Liver (tissue), 9 donors: Measurements from ENCODE around the gene PLCL1. TPM values are rescaled to one million over a fixed set of nuclear protein-coding genes. Genes with fewer than 3 reads are reported as not detected.

Experiments used
- DNase-seq: peaks from one replicate; pipeline ENCODE4 v3.0.0-alpha.2; 2017; ENCODE audit warnings: low spot score
- H3K27ac ChIP-seq, 2 donors: one replicate each; pipeline ENCODE4 v1.7.0; 2013; ENCODE audit warnings: inconsistent platforms in 2 of 2, low read length in 2 of 2, control low read depth in 1 of 2, low read depth in 1 of 2, mild to moderate bottlenecking in 1 of 2
- H3K27me3 ChIP-seq, 4 donors: one replicate each; pipeline versions ENCODE4 v1.6.1 to v1.7.0; 2013; ENCODE audit warnings: low read length in 3 of 4, inconsistent platforms in 1 of 4, mild to moderate bottlenecking in 1 of 4, moderate library complexity in 1 of 4; ENCODE audit not compliant: control insufficient read depth in 4 of 4, insufficient read depth in 4 of 4
- H3K36me3 ChIP-seq, 4 donors: one replicate each; pipeline versions ENCODE4 v1.6.1 to v1.7.0; 2013; ENCODE audit warnings: low read length in 3 of 4, mild to moderate bottlenecking in 3 of 4, low read depth in 1 of 4, moderate library complexity in 1 of 4; ENCODE audit not compliant: control insufficient read depth in 4 of 4, insufficient read depth in 3 of 4
- H3K4me1 ChIP-seq, 4 donors: one replicate each; pipeline versions ENCODE4 v1.6.1 to v1.7.0; 2013; ENCODE audit warnings: low read length in 3 of 4, mild to moderate bottlenecking in 3 of 4, moderate library complexity in 1 of 4; ENCODE audit not compliant: control insufficient read depth in 4 of 4, insufficient read depth in 4 of 4
- H3K4me3 ChIP-seq, 3 donors: one replicate each; pipeline versions ENCODE4 v1.6.1 to v1.7.0; 2013; ENCODE audit warnings: low read length in 3 of 3, control low read depth in 1 of 3, low read depth in 1 of 3, mild to moderate bottlenecking in 1 of 3
- H3K9ac ChIP-seq, 2 donors: one replicate each; pipeline ENCODE4 v1.7.0; 2013; ENCODE audit warnings: low read length in 2 of 2, mild to moderate bottlenecking in 2 of 2, moderate library complexity in 2 of 2, control low read depth in 1 of 2, low read depth in 1 of 2
- H3K9me3 ChIP-seq, 4 donors: one replicate each; pipeline versions ENCODE4 v1.6.1 to v1.7.0; 2013; ENCODE audit warnings: low read length in 3 of 4; ENCODE audit not compliant: control insufficient read depth in 4 of 4
- ATF3 ChIP-seq: IDR thresholded peaks from 2 replicates; pipeline ENCODE4 v1.6.1; 2016; ENCODE audit warnings: antibody characterized with exemption
- CTCF ChIP-seq: fragments of 150-350 bp; IDR thresholded peaks from 2 replicates; pipeline ENCODE4 v1.5.1; 2017; ENCODE audit warnings: improper control_type of control experiment, low read depth, low read length; ENCODE audit not compliant: missing input control
- EGR1 ChIP-seq, 2 donors: IDR thresholded peaks; 2 replicates each; pipeline ENCODE4 v1.6.1; 2016 to 2018; ENCODE audit warnings: antibody characterized with exemption in 2 of 2, low read depth in 2 of 2
- FOXA1 ChIP-seq: IDR thresholded peaks from 2 replicates; pipeline ENCODE4 v1.6.1; 2016; ENCODE audit warnings: antibody characterized with exemption
- GABPA ChIP-seq, 2 donors: IDR thresholded peaks in 1 of 2; conservative IDR thresholded peaks in 1 of 2; 2 replicates each; pipeline ENCODE4 v1.6.1; 2016; ENCODE audit warnings: antibody characterized with exemption in 2 of 2, mild to moderate bottlenecking in 1 of 2, moderate library complexity in 1 of 2
- HNF4A ChIP-seq, 2 donors: conservative IDR thresholded peaks; 2 replicates each; pipeline ENCODE4 v1.6.1; 2016; ENCODE audit warnings: antibody characterized with exemption in 2 of 2, mild to moderate bottlenecking in 2 of 2
- HNF4G ChIP-seq: IDR thresholded peaks from 2 replicates; pipeline ENCODE4 v1.6.1; 2016; ENCODE audit warnings: antibody characterized with exemption
- JUND ChIP-seq, 2 donors: IDR thresholded peaks; 2 replicates each; pipeline ENCODE4 v1.6.1; 2016; ENCODE audit warnings: antibody characterized with exemption in 2 of 2
- MAX ChIP-seq: IDR thresholded peaks from 2 replicates; pipeline ENCODE4 v1.6.1; 2016; ENCODE audit warnings: antibody characterized with exemption
- NR2F2 ChIP-seq: IDR thresholded peaks from 2 replicates; pipeline ENCODE4 v1.6.1; 2016; ENCODE audit warnings: antibody characterized with exemption
- RAD21 ChIP-seq, 2 donors: IDR thresholded peaks; 2 replicates each; pipeline ENCODE4 v1.6.1; 2016; ENCODE audit warnings: antibody characterized with exemption in 2 of 2, mild to moderate bottlenecking in 2 of 2
- RXRA ChIP-seq, 2 donors: IDR thresholded peaks; 2 replicates each; pipeline ENCODE4 v1.6.1; 2017 to 2018; ENCODE audit warnings: antibody characterized with exemption in 2 of 2, mild to moderate bottlenecking in 1 of 2
- TAF1 ChIP-seq: conservative IDR thresholded peaks from 2 replicates; pipeline ENCODE4 v1.6.1; 2016; ENCODE audit warnings: antibody characterized with exemption, mild to moderate bottlenecking
- YY1 ChIP-seq: IDR thresholded peaks from 2 replicates; pipeline ENCODE4 v1.6.1; 2016; ENCODE audit warnings: antibody characterized with exemption, mild to moderate bottlenecking
- WGBS: extraction: QIAGEN DNeasy Blood & Tissue Kit; methylation state at CpG from one replicate; pipeline ENCODE4 v1.1.7; 2013; 5-methylcytosine and 5-hydroxymethylcytosine counted together
- polyA plus RNA-seq, 2 donors: library from polyadenylated mRNA; stranded (reverse) in 1 of 2; unstranded in 1 of 2; fragments of 200-250 nt in 1 of 2; fragments of >200 nt in 1 of 2; fragmentation: Nextera tagmentation in 1 of 2; extraction: Ambion mirVana in 1 of 2; gene quantifications; one replicate each; pipeline versions ENCODE4 v1.2.1 to v1.2.3, GENCODE V29; 2013 to 2015
- total RNA-seq, 2 donors: library from RNA; depleted of rRNA; stranded (reverse); fragments of >200 nt; gene quantifications; one replicate each; pipeline ENCODE4 v1.2.3, GENCODE V29; 2014
- donor health status: healthy.
- donor health status: healthy.
- donor health status: healthy.
- donor health status: healthy.
- donor health status: healthy.

Gene PLCL1
- total and polyA plus RNA-seq, 4 donors: 0.08 to 0.59 (median 0.31) TPM

DNA sequence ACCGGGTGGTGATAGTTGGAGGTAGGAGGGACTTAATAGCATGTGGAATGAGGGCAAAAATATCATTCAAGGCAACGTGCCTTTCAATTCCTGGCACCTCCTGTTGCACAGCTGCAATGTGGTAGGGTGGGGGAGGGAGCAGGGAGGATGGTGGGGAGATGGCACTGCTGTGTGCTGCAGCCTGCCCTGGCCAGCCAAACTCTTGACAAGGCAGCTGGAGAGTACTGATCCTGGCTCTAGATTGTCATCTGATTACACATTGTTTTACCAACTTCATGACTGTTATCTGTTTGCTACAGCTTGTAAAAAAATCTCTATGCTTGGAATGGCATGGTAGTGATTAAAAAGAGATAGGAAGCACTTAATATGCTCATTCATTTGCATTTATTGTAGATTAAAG lies 47.7 kb downstream of the PLCL1 start:
- TF ChIP-seq RAD21 (IDR thresholded peaks at IDR 0.05) (no peak), YY1 (no peak), JUND (IDR thresholded peaks at IDR 0.05) (no peak), TAF1 (no peak), CTCF (no peak)
- Histone ChIP-seq H3K9me3 (no peaks in the 10 kb centered on the region), H3K9ac (no peak overlapping the region), H3K4me3 (no peak overlapping the region), H3K27me3 (peaks cover 0 to 4% (median 0%) of the 10 kb centered on the region in 4 donors), H3K27ac (no peak overlapping the region), H3K4me1 (peaks cover 0 to 2% (median 0%) of the 10 kb centered on the region in 4 donors), H3K36me3 (no peaks in the 10 kb centered on the region)
- no peak for DNase-seq
- 58% methylated on average over 2 of the region's 2 CpGs for WGBS

GRCh38 chr2:197853549-197853948 lies 49.2 kb downstream of the PLCL1 start:
- Histone ChIP-seq H3K4me1 (peaks cover 0 to 2% (median 0%) of the 10 kb centered on the region in 4 donors), H3K27me3 (peaks cover 0 to 4% (median 0%) of the 10 kb centered on the region in 4 donors), H3K4me3 (no peak overlapping the region), H3K36me3 (no peaks in the 10 kb centered on the region), H3K9me3 (peaks cover 0 to 3% (median 0%) of the 10 kb centered on the region in 4 donors), H3K27ac (no peak overlapping the region), H3K9ac (no peak overlapping the region)
- TF ChIP-seq HNF4G: no peak
- no peak for TF ChIP-seq GABPA (IDR thresholded peaks at IDR 0.05 in 1 of 2, conservative IDR thresholded peaks at IDR 0.05 in 1 of 2)
- TF ChIP-seq HNF4A (conservative IDR thresholded peaks at IDR 0.05): no peak
- TF ChIP-seq RAD21 (IDR thresholded peaks at IDR 0.05): no peak
- TF ChIP-seq ATF3: no peak
- no peak for TF ChIP-seq FOXA1
- 32% methylated on average over 1 of the region's 1 CpG for WGBS
- DNase-seq: no peak

DNA sequence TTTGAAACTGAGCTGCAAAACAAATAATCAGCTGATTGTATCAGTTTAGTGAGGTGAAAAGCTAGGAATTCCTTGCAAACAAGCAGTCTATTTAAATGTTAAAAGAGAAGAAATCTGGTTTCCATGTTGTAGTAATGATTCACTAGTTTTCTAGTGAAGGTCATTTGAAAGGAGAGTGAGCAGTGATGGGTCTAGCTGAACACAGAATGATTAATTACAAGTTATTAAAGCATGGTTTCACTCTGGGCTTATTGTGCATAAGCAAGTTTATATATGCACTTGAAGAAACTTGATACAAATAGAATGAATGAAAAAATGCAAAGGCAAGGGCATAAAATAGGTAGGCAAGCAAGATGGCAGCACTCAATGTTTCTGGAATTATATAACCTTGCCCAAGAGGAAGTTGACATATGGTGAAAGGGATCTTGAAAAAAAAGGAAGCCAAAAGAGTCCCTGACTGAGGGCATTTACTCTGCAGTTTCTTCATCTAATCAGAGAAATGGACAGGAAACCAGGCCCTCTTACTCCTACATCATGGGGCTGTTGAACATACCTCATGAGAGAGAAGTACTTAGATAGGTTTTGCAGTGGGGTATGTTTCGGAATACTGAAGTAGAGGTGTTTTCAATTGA lies 53.2 kb downstream of the PLCL1 start:
- TF ChIP-seq JUND (IDR thresholded peaks at IDR 0.05) (no peak), YY1 (no peak), RXRA (IDR thresholded peaks at IDR 0.05) (no peak), MAX (no peak), HNF4A (conservative IDR thresholded peaks at IDR 0.05) (no peak), TAF1 (no peak), NR2F2 (no peak), FOXA1 (no peak), GABPA (IDR thresholded peaks at IDR 0.05 in 1 of 2, conservative IDR thresholded peaks at IDR 0.05 in 1 of 2) (no peak), EGR1 (IDR thresholded peaks at IDR 0.05; ENCODE audit: low read depth in 2 of 2) (no peak), ATF3 (no peak)
- H3K9ac ChIP-seq: no peak overlapping the region
- no peaks in the 10 kb centered on the region for H3K4me1 ChIP-seq
- no peak overlapping the region for H3K27ac ChIP-seq
- no peaks in the 10 kb centered on the region for H3K36me3 ChIP-seq
- 87% methylated on average over 1 of the region's 1 CpG for WGBS
- peaks cover 0 to 3% (median 1%) of the 10 kb centered on the region in 4 donors for H3K9me3 ChIP-seq
- DNase-seq: no peak
- H3K27me3 ChIP-seq: no peaks in the 10 kb centered on the region
- no peak overlapping the region for H3K4me3 ChIP-seq
